HG03457 (cell line): Measurements from ENCODE around the gene TAP2.

ENCODE experiments used
- ATAC-seq: cut with Tn5 transposase; IDR thresholded peaks from one replicate; pipeline ENCODE4 v1.9.1; 2021; ENCODE audit warnings: moderate number of reproducible peaks; ENCODE audit not compliant: unreplicated experiment

Gene TAP2

DNA sequence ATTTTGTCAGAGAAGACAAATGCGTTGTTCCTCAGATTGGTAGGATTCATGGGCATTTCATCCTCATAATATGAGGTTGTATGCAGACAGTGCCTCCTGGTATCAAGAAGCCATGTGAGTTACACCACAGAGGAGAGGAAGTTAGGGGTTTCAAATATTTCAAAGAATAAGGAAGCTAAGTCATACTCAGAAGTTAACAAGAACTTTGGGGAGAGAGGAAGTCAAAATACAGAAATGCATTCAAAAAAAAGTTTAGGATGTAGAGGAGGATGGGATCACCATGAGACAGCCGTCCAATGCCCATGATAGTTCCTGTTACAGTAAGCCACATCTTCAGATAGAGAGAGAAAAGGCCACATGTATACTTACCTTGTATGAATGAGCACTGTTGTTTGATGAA lies 44.0 kb downstream of the TAP2 start:
- ATAC-seq = no peak

DNA sequence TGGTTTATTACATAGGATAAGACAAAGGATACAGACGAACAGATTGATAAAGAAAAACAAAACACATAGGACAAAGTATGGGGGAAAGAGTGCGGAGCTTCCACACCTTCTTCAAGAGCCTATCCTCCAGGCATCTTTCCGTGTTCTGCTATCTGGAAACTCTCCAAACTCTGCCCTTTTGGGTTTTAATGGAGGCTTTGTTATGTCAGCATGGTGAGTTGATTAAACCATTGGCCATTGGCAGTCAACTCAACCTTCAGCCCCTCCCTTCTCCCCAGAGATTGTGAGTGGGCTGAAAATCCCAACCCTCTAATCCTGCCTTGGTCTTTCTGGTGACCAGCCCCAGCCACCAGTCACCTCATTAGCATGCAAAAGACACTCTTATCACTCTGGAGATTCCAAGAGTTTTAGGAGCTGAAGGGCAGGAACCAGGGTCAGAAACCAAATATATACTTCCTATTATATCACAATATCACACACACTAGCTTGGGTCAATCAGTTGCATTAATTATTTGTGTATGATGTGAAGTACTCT lies 45.6 kb downstream of the TAP2 start:
- ATAC-seq = no peak

DNA sequence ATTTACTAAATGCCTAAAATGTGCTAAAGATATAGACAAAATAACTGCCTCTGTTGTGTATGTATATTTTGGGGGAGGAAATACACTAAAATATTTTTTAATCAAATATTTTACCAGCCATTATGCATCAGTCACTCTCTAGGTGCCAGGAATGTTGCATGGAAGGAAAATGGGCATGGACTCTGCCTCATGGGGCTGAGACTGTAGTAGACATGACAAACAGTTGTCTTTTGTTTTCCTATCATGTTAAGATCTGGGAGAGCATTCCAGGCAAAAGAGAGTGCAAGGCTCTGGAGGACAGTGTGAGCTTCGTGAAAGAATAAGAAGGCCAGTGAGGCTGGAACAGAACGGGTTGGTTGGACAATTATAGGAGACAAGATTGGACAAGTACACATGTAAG lies 48.2 kb downstream of the TAP2 start:
- ATAC-seq = no peak
